OCI-LY1 (cell line): ENCODE data around the gene KSR1.

Source experiments
- EZH2 ChIP-seq: fragments of 200-600 bp; sonication (generic), shearing (Covaris generic); IDR thresholded peaks from 2 replicates; pipeline ENCODE4 v1.8.0; 2017; ENCODE audit warnings: borderline replicate concordance, mixed run types, mild to moderate bottlenecking, antibody characterized with exemption, low read length, moderate library complexity, mixed read lengths
- TF ChIP-seq, protein P1 (sequence below): fragments of 200-600 bp; sonication (generic), shearing (Covaris generic); IDR thresholded peaks from 2 replicates; pipeline ENCODE4 v1.5.1; 2017; ENCODE audit warnings: mild to moderate bottlenecking, antibody characterized with exemption, low read length, moderate library complexity, mixed read lengths

DNA sequence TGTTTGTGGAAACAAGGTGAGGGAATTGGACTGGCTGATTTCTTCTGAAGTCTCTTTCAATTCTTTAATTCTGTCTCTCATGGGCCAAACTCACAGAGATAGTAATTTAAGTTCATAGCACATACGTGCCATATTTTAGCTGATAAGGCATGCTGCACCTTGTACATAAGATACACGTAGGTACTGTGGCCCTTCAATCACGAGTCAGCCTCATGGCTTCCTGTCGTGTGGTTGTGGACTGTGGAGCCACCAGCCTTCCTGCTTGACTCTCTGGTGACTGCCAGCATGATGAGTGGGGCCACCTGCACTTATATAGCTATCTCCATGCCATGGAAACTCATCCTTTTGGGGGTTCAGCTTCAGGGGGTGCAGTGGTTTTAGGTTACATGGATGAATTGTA, 25.1 kb downstream of the KSR1 start:
- TF ChIP-seq, protein P1, sequence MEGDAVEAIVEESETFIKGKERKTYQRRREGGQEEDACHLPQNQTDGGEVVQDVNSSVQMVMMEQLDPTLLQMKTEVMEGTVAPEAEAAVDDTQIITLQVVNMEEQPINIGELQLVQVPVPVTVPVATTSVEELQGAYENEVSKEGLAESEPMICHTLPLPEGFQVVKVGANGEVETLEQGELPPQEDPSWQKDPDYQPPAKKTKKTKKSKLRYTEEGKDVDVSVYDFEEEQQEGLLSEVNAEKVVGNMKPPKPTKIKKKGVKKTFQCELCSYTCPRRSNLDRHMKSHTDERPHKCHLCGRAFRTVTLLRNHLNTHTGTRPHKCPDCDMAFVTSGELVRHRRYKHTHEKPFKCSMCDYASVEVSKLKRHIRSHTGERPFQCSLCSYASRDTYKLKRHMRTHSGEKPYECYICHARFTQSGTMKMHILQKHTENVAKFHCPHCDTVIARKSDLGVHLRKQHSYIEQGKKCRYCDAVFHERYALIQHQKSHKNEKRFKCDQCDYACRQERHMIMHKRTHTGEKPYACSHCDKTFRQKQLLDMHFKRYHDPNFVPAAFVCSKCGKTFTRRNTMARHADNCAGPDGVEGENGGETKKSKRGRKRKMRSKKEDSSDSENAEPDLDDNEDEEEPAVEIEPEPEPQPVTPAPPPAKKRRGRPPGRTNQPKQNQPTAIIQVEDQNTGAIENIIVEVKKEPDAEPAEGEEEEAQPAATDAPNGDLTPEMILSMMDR = no peak
- no peak for TF ChIP-seq EZH2
